Astrocyte of the cerebellum (primary cell): ENCODE results near the gene NEURL3.

Experiments
- DNase-seq: peaks from one replicate; pipeline ENCODE4 v3.0.0-alpha.2; 2011; ENCODE audit warnings: low read depth
- H3K4me3 ChIP-seq: 2 replicates; pipeline ENCODE4 v1.5.1; 2011; ENCODE audit warnings: mild to moderate bottlenecking, low read depth, low read length, moderate library complexity
- in situ Hi-C: cut with HindIII; loops from 2 replicates; pipeline ENCODE4 v1.10.0; 2017; ENCODE audit warnings: low sequenced_read_pairs
- TF ChIP-seq, protein P1 (sequence below): IDR thresholded peaks from 2 replicates; pipeline ENCODE4 v1.5.1; 2012; ENCODE audit warnings: low read length, low read depth, moderate library complexity, mild to moderate bottlenecking; ENCODE audit errors: missing control alignments

The NEURL3 gene

DNA sequence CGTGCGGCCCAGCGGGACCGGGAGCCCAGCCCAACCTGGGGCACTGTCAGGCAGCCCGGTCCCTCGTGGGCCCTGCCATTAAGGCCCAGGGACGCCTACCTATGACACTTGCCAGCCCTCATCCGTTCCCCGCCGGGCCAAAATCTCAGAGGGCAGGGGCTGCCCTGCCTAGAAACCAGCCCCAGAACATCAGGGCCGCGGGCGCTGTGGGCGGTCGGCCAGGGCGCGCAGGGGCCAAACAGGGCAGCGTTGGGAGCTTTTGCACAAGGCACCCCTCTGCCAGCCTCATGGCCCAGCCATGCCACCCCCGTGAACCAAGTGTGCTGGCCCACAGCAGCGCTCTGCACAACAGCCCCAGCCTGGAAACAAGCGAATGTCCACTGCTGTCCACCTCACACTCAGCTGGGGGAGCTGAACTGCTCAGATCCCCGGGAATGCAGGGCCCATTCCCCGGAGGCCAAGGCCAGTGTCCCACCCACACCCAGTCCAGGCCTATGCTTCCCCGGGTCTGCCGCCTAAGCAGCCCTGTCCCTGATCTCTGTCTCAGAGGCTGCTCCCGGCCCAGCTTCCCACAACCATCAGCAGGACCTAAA, 3.5 kb upstream of the NEURL3 start:
- in situ Hi-C loops = no loop called here
- TF ChIP-seq, protein P1, sequence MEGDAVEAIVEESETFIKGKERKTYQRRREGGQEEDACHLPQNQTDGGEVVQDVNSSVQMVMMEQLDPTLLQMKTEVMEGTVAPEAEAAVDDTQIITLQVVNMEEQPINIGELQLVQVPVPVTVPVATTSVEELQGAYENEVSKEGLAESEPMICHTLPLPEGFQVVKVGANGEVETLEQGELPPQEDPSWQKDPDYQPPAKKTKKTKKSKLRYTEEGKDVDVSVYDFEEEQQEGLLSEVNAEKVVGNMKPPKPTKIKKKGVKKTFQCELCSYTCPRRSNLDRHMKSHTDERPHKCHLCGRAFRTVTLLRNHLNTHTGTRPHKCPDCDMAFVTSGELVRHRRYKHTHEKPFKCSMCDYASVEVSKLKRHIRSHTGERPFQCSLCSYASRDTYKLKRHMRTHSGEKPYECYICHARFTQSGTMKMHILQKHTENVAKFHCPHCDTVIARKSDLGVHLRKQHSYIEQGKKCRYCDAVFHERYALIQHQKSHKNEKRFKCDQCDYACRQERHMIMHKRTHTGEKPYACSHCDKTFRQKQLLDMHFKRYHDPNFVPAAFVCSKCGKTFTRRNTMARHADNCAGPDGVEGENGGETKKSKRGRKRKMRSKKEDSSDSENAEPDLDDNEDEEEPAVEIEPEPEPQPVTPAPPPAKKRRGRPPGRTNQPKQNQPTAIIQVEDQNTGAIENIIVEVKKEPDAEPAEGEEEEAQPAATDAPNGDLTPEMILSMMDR = no peak
- DNase-seq = no peak
- no peak overlapping the region for H3K4me3 ChIP-seq

DNA sequence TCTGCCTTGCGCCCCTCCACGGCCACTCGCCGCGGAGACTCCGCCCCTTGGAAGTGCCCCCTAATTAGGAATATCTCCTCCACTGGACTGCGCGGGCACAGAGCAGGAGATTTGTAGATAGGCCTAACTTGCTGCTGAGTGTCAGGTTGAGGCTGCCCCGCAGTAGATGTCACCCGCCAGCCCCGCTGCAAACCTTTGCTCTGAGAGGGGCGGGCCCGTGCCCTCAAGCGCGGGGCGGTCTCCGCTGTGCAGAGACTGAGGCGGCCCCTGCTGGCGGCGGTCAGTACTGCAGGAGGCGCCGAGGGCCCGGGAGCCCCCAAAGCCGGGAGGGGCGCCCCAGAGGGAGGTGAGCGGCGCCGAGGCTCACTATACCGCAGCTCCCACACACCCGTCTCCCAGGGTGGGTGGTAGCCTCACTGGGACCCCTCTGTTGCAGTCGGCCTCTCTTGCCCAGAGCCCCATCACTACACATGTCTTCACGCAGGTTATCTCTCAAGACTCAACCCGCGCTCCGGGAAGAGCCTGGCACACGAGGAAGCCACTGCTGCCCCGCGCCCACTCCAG, 2.9 kb upstream of the NEURL3 start:
- no peak for DNase-seq
- in situ Hi-C loops = no loop called here
- peak overlapping the region; percentile 32 for H3K4me3 ChIP-seq
- TF ChIP-seq, protein P1 = peak; percentile 88

DNA sequence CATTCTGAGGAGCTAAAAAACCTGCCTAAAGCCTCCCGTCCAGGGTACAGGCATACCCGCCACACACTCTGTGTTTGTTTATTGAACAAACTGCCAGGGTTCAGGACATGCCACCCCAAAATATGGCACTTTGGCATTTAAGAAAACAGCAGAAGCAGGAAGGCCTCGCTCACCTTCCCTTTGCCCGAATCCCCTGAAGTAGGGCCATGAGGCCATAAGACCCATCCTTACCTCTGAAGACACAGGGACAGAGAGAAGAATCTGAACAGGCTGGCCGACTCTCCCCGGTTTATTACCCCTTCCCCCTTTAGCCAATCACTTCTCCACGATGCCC, 1.7 kb upstream of the NEURL3 start:
- no peak for DNase-seq
- H3K4me3 ChIP-seq = no peak overlapping the region
- in situ Hi-C loops = no loop called here
- TF ChIP-seq, protein P1 = no peak

DNA sequence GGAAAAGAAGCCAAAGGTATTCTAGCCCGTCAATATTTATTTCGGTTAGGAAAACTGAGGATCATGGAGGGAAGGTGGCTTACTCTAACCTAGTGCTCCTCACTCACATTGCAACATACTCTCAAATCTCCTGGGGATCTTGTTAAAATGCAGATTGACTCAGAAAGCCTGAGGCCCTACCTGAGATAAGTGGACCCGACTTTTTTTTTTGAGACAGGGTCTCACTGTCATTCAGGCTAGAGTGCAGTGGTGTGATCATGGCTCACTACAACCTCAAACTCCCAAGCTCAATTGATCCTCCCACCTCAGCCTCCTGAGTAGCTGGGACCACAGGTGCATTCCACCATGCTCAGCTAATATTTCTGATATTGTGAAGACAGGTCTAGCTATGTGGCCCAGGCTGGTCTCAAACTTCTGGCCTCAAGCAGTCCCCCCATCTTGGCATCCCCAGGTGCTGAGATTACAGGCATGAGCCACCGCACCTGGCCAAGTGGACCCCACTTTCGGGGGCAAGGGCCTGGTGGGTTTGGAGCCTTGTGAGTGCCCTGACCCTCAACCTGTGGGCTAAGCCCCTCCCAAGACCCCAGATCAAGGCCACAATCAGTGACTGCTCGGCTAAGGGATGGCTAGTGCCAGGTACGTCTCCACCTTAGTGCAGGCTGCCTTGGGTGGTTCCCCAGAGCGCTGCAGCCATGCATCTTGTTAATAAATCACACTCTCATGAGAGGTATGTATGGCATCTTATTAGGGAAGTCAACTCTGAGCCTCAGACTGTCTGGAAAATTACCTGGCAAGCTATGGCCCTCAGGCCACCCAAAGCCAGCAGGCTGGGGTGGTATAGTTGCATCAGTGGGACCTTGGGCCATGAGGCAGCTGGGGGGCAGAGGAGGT, 1.1 kb upstream of the NEURL3 start:
- TF ChIP-seq, protein P1 = no peak
- in situ Hi-C loops = no loop called here
- no peak for DNase-seq
- no peak overlapping the region for H3K4me3 ChIP-seq

DNA sequence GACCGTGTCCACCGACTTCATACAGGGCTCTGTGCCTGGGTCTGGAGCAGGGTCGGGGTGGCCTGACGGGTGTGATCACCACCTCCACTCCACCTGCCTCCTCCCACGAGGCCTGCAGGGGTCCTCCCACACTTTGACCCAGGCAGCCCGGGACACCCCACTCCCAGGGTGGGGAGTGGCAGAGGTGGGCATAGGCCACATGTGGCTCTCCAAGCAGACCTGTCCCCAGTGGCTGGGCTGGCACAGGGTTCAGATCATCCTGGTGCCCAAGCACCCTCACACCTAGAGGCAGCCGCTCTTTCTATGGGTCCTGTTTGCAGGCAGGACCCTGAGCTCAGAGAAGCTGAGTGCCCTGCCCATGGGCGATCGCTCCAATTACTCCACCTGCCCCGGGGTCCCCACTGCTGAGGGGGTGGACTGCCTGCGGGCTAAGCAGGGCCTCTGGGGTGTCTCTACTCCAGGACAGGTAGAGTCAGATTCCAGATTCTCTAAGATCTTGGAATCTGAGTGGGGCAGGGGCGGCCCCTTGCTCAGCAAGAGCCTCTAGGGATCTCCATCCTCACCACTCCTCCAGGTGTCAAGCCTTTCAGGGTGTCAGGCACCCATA, 1.4 kb downstream of the NEURL3 start:
- DNase-seq = no peak
- H3K4me3 ChIP-seq = no peak overlapping the region
- in situ Hi-C loops = no loop called here
- TF ChIP-seq, protein P1 = no peak

DNA sequence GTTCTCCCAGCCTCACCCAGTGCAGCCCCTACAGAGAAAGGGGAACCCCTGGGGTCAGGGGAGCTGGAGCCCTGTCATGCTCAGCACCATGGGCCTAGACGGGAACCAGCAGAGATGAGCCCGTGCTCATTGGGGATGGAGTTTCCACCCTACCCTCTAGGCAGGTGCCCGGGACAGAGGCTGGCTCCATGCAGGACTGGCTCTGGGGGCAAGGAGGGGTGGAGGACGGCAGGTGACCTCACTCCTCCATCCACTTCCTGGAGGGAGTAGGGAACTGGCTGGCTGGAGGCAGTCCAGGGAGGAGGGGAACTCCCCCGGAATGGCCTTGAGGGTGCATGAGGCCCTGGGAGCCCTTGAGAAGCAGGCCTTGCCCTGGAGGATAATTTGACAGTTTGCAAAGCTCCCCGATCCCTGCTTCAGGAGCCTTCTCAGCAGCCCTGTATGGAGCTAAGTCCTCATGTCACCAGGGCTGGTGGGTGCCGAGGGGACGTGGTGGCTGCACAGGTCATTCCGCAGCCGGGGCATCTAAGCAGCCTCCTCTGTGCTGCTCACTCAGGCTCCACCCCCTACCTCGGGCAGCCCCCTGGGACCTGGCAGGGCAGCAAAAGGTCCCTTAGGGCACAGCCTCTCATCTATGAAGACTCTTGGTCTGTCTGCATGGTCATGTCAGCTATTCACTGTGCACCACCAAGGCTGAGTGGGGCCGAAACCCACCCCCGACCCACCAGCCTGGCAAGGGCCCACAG, 2.1 kb downstream of the NEURL3 start:
- no peak overlapping the region for H3K4me3 ChIP-seq
- TF ChIP-seq, protein P1 = no peak
- in situ Hi-C loops = no loop called here
- no peak for DNase-seq
